HCT116 (cell line): ENCODE results near the gene SLC6A19.

ENCODE experiments used
- CTCF ChIP-seq, 3 experiments: fragments of 200-600 bp in 1 of 3; sonication (generic) in 1 of 3; IDR thresholded peaks in 2 of 3; conservative IDR thresholded peaks in 1 of 3; 2 replicates each; pipeline ENCODE4 v1.5.1; 2012 to 2017; ENCODE audit warnings: low read depth in 2 of 3, low read length in 2 of 3, antibody characterized with exemption in 1 of 3, borderline replicate concordance in 1 of 3, control low read depth in 1 of 3, mild to moderate bottlenecking in 1 of 3, mixed read lengths in 1 of 3, mixed run types in 1 of 3, moderate library complexity in 1 of 3; ENCODE audit not compliant: insufficient read depth in 1 of 3
- REST ChIP-seq: IDR thresholded peaks from 2 replicates; pipeline ENCODE4 v1.6.1; 2012; ENCODE audit warnings: low read depth
- SP1 ChIP-seq: IDR thresholded peaks from 2 replicates; pipeline ENCODE4 v1.6.1; 2012; ENCODE audit warnings: low read depth

GRCh38 chr5:1172007-1172581 lies 29.3 kb upstream of the SLC6A19 start:
- TF ChIP-seq REST, result no peak
- no peak for TF ChIP-seq SP1
- no peak for TF ChIP-seq CTCF (IDR thresholded peaks at IDR 0.05 in 2 of 3, conservative IDR thresholded peaks at IDR 0.05 in 1 of 3; ENCODE audit: borderline replicate concordance in 1 of 3, insufficient read depth in 1 of 3, low read depth in 2 of 3, low read length in 2 of 3)
